ENCODE results near the gene VMP1.

Gene VMP1

GRCh38 chr17:59688496-59688895 lies 19.0 kb upstream of the VMP1 start:
- TF ChIP-seq CTCF (IDR thresholded peaks at IDR 0.05; ENCODE audit: control insufficient read depth, insufficient read depth, low read depth, low read length, missing control alignments) = no peak
- H3K4me3 ChIP-seq (ENCODE audit: control insufficient read depth, low read depth, low read length) = no peak overlapping the region
- DNase-seq (ENCODE audit: low read depth) = no peak

- no peak for TF ChIP-seq CTCF (IDR thresholded peaks at IDR 0.05; ENCODE audit: control insufficient read depth, insufficient read depth, low read depth, low read length, missing control alignments)
- no peak for DNase-seq (ENCODE audit: low read depth)
- no peak overlapping the region for H3K4me3 ChIP-seq (ENCODE audit: control insufficient read depth, low read depth, low read length)
These were observed 13.9 kb upstream of the VMP1 start for GRCh38 chr17:59693582-59693981.

GRCh38 chr17:59694344-59694743 lies 13.1 kb upstream of the VMP1 start:
- no peak for TF ChIP-seq CTCF (IDR thresholded peaks at IDR 0.05; ENCODE audit: control insufficient read depth, insufficient read depth, low read depth, low read length, missing control alignments)
- no peak overlapping the region for H3K4me3 ChIP-seq (ENCODE audit: control insufficient read depth, low read depth, low read length)
- no peak for DNase-seq (ENCODE audit: low read depth)

- TF ChIP-seq CTCF (IDR thresholded peaks at IDR 0.05; ENCODE audit: control insufficient read depth, insufficient read depth, low read depth, low read length, missing control alignments) = no peak
- no peak overlapping the region for H3K4me3 ChIP-seq (ENCODE audit: control insufficient read depth, low read depth, low read length)
- DNase-seq (ENCODE audit: low read depth) = no peak
These were observed 11.3 kb upstream of the VMP1 start for GRCh38 chr17:59695945-59696681.

GRCh38 chr17:59696682-59697277 lies 10.7 kb upstream of the VMP1 start:
- TF ChIP-seq CTCF (IDR thresholded peaks at IDR 0.05; ENCODE audit: control insufficient read depth, insufficient read depth, low read depth, low read length, missing control alignments) = no peak
- H3K4me3 ChIP-seq (ENCODE audit: control insufficient read depth, low read depth, low read length) = no peak overlapping the region
- DNase-seq (ENCODE audit: low read depth) = no peak

GRCh38 chr17:59698143-59698542 lies 9.3 kb upstream of the VMP1 start:
- H3K4me3 ChIP-seq (ENCODE audit: control insufficient read depth, low read depth, low read length) = no peak overlapping the region
- no peak for TF ChIP-seq CTCF (IDR thresholded peaks at IDR 0.05; ENCODE audit: control insufficient read depth, insufficient read depth, low read depth, low read length, missing control alignments)
- DNase-seq (ENCODE audit: low read depth) = no peak

Measured in AG09309 (cell line).